Heart right ventricle (tissue), 16 donors: ENCODE data around the gene TUB. TPM values are rescaled to one million over a fixed set of nuclear protein-coding genes. Genes with fewer than 3 reads are reported as not detected.
A peak's percentile ranks its signal among the peaks of the same experiment; 100 is the strongest.

Experiments used
- ATAC-seq, 8 donors: fragments of 200-7000 bp; cut with Tn5 transposase; one replicate each; pipeline ENCODE4 v1.9.1; 2020; ENCODE audit warnings: mild to moderate bottlenecking in 8 of 8, moderate library complexity in 8 of 8, moderate number of reproducible peaks in 1 of 8
- DNase-seq, 2 donors: peaks; one replicate each; pipeline ENCODE4 v3.0.0-alpha.2; 2020
- H3K27ac ChIP-seq, 10 donors: fragments of 200-600 bp; sonication (generic) in 2 of 10; one replicate each; pipeline versions ENCODE4 v1.5.0 to v1.8.0; 2020 to 2022; ENCODE audit warnings: mild to moderate bottlenecking in 3 of 10
- H3K27me3 ChIP-seq, 7 donors: fragments of 200-600 bp; one replicate each; pipeline ENCODE4 v1.8.0; 2021 to 2022; ENCODE audit warnings: mild to moderate bottlenecking in 2 of 7
- H3K36me3 ChIP-seq, 9 donors: fragments of 200-600 bp; sonication (generic) in 1 of 9; one replicate each; pipeline versions ENCODE4 v1.5.0 to v1.8.0; 2020 to 2022; ENCODE audit warnings: mild to moderate bottlenecking in 2 of 9
- H3K4me1 ChIP-seq, 9 donors: fragments of 200-600 bp; sonication (generic) in 1 of 9; one replicate each; pipeline versions ENCODE4 v1.5.0 to v1.8.0; 2020 to 2022; ENCODE audit warnings: mild to moderate bottlenecking in 4 of 9
- H3K4me3 ChIP-seq, 10 donors: fragments of 200-600 bp; sonication (generic) in 2 of 10; one replicate each; pipeline versions ENCODE4 v1.5.0 to v1.8.0; 2020 to 2022; ENCODE audit warnings: mild to moderate bottlenecking in 7 of 10, moderate library complexity in 2 of 10
- H3K9me3 ChIP-seq, 11 donors: fragments of 200-600 bp in 10 of 11; sonication (generic) in 2 of 11; one replicate each; pipeline versions ENCODE4 v1.5.0 to v1.8.0; 2013 to 2022; ENCODE audit warnings: mild to moderate bottlenecking in 2 of 11, control low read depth in 1 of 11, moderate library complexity in 1 of 11
- WGBS, 2 donors: extraction: QIAGEN DNeasy Blood & Tissue Kit; methylation state at CpG; one replicate each; pipeline ENCODE4 v1.1.7; 2013; ENCODE audit warnings: inconsistent platforms in 1 of 2; 5-methylcytosine and 5-hydroxymethylcytosine counted together
- intact Hi-C, 10 donors: fragments of 100-400 bp; cut with DNase I; formaldehyde crosslinking; loops; one replicate each; pipeline versions ENCODE4 v1.11.1 to v1.14.2; 2022
- long read RNA-seq, 3 donors: library from polyadenylated mRNA; unstranded; transcript quantifications; one replicate each; pipeline ENCODE4 v2.0.0, GENCODE V29; 2020 to 2021
- polyA plus RNA-seq, 2 donors: library from polyadenylated mRNA; stranded (reverse); fragments of 200-250 nt; gene quantifications; one replicate each; pipeline ENCODE4 v1.2.3, GENCODE V29; 2013
- total RNA-seq, 10 donors: library from RNA; stranded (reverse); fragmentation: NEBNext Ultra II Directional in 3 of 10; extraction: Animal tissue kit (Norgen Biotek cat#: 25700) in 3 of 10; gene quantifications; one replicate each; pipeline versions ENCODE4 v1.2.1 to v1.2.4, GENCODE V29; 2021 to 2023
- TF ChIP-seq, protein P1 (sequence below), 9 donors: fragments of 200-600 bp; sonication (generic) in 2 of 9; IDR thresholded peaks; one replicate each; pipeline versions ENCODE4 v1.5.0 to v1.8.0; 2021 to 2022; ENCODE audit warnings: antibody characterized with exemption in 9 of 9, mild to moderate bottlenecking in 5 of 9, moderate library complexity in 1 of 9
- donor health status: Arrhythmogenic right ventricular cardiomyopathy.
- donor health status: ischemic (EF 13 %, LVEDD 7.1; RV severe dilation, severe dysfunction).
- donor health status: healthy with polysubstance abuse.
- donor health status: DM: no; HTN: yes; CAD: no.
- donor health status: DM: no; HTN: no; CAD: no.
- donor health status: ischemic (EF 25% LVEDD 6.9; RV normal size, moderate dysfunction).
- donor health status: ischemic (EF 25% LVEDD 5.7; RV mildly dilated, moderate dysfunction).
- donor health status: healthy.
- donor health status: DM: yes; HTN: yes; CAD: no.
- donor health status: Ischemic cardiomyopathy.
- donor health status: ischemic (EF 35%, LVEDD 5.7; RV mildly dilated, moderate dysfunction).
- donor health status: nonischemic (EF 11% LVEDD 7.7; RV severe dilation, severe dysfunction).
- donor health status: DM: yes; HTN: yes; CAD: no.
- donor health status: PGD.
- donor health status: ischemic (EF 29% LVEDD 5.4; RV normal size, mild dysfunction).
- donor health status: nonischemic (EF 23%, LVEDD 6.1; RV moderate dilation, normal function).

TUB gene, protein sequence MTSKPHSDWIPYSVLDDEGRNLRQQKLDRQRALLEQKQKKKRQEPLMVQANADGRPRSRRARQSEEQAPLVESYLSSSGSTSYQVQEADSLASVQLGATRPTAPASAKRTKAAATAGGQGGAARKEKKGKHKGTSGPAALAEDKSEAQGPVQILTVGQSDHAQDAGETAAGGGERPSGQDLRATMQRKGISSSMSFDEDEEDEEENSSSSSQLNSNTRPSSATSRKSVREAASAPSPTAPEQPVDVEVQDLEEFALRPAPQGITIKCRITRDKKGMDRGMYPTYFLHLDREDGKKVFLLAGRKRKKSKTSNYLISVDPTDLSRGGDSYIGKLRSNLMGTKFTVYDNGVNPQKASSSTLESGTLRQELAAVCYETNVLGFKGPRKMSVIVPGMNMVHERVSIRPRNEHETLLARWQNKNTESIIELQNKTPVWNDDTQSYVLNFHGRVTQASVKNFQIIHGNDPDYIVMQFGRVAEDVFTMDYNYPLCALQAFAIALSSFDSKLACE
- 10 to 100 TPM; 11.6 to 28.2 (median 20.2) TPM for total RNA-seq
- 1 to 10 TPM; 2.4 to 3.7 TPM for polyA plus RNA-seq
- long read RNA-seq, donor 1, partial matches to known transcripts, result 0 of 6 reads
- long read RNA-seq, donor 1, other reads (novel, unspliced or antisense), result 5 of 6 reads
- long read RNA-seq, donor 2, partial matches to known transcripts, result 0 of 11 reads
- long read RNA-seq, donor 2, other reads (novel, unspliced or antisense), result 10 of 11 reads
- long read RNA-seq, donor 3, partial matches to known transcripts, result 5 of 19 reads
- long read RNA-seq, donor 3, other reads (novel, unspliced or antisense), result 13 of 19 reads

DNA sequence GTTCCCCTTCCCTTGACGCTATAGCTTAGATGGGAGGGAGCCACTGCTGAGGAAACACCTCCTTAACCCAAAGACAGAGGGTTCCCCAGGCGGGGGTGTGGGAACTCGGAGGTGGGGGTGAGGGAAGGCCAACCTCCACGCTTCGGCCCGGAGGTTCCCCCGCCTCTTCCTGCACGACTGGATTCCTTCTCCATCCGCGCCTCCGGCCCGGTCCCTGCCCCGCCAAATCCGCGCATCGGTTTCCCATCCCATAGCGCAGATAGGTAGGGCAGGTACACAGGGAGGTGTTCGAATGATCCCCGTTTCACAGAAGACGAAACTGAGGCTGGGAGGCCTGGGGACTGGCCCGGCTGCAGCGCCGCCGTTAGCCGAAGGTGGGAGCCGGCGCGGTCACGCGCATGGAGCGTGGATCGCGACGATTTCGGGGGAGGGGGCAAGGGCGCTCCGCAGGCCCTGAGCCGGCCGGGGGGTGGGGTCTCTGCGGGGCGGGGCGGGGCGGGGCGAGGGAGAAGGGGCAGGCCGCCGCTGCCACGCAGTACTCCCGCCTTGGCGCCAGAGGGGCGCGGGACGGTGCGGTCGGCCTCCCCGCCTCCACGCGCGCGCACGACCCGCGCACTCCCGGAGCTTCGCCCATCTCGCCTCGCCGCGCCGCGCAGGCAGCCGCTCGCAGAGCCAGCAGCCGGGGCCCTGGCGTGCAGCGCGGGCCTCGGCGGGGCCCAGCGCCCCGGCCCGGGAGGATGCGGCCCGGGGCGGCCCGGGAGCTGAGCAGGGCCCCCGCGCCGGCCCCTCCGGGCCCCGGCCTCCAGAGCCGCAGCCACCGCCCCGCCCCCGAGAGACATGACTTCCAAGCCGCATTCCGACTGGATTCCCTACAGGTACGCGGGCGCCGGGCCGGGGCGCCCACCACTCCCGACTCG, at the start of gene TUB:
Gene TUB, plus strand, starts transcription at position 538 of the 917 bp plus-strand sequence. Its CDS starts 300 bp downstream, at position 838.
- 1 to 2% methylated on average over 54 to 104 of the region's 104 CpGs for WGBS, 2 donors
- peak within 1 kb of the TSS in 6 of 10 donors; percentile 9 to 52 (median 42) for H3K27ac ChIP-seq

DNA sequence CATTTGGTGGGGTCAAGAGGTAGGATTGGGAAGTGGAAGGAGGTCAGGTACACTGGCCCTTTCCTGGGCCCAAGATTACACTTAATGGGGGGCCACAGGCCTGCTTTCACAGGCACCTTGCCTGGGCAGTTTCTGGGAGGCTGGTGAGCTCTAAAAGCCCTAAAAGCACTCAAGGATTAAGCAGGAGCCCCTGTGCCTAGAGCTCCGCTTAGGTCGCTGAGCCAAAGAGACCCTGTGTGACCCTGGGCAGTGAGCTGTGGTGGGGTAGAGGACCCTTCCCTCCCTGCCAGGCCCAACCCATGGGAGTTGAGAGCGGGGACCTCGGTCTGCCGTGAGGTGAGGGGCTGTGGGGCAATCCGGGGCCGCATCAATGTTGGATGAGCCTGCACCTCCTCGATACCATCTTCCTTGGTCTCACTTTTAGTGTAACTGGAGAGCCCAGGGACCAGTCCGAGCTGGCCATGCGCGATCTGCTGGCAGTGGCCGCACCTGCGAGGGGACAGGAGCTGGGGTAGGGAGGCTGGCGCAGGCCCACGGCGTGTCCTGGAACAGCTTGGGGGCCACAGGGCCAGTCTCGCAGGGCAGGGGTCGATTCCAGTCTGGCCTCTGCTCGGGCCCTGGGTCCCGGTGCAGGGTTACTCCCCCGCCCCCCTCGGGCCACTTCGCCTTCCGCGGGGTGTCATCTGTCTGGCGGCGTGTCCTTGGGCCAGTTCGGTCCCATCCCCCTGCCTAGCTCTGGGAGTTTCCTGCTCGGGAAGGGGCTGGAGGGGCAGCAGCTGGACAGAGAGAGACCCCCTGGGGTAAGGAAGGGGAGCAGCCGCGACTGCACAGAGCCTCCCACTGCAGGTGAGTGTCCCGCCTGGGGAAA, 49.5 kb upstream of the TUB start:
- Histone ChIP-seq H3K9me3 (no peaks in the 10 kb centered on the region), H3K4me1 (peaks cover 7 to 47% (median 24%) of the 10 kb centered on the region in 9 donors), H3K27me3 (peaks cover 0 to 11% (median 0%) of the 10 kb centered on the region in 7 donors), H3K36me3 (no peaks in the 10 kb centered on the region), H3K27ac (no peak overlapping the region), H3K4me3 (no peak overlapping the region)
- TF ChIP-seq, protein P1, sequence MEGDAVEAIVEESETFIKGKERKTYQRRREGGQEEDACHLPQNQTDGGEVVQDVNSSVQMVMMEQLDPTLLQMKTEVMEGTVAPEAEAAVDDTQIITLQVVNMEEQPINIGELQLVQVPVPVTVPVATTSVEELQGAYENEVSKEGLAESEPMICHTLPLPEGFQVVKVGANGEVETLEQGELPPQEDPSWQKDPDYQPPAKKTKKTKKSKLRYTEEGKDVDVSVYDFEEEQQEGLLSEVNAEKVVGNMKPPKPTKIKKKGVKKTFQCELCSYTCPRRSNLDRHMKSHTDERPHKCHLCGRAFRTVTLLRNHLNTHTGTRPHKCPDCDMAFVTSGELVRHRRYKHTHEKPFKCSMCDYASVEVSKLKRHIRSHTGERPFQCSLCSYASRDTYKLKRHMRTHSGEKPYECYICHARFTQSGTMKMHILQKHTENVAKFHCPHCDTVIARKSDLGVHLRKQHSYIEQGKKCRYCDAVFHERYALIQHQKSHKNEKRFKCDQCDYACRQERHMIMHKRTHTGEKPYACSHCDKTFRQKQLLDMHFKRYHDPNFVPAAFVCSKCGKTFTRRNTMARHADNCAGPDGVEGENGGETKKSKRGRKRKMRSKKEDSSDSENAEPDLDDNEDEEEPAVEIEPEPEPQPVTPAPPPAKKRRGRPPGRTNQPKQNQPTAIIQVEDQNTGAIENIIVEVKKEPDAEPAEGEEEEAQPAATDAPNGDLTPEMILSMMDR (IDR thresholded peaks at IDR 0.05), result no peak
- intact Hi-C loops, result loop anchor here in 9 of 10 donors (2.0 to 10.0 kb wide), 10 partner anchors 36 to 66 kb away; no protein-coding TSS in a partner anchor
- DNase-seq (no peak), ATAC-seq (no peak)
- 77 to 89% methylated on average over 31 to 32 of the region's 32 CpGs for WGBS, 2 donors

More for the DNA sequence above, at the start of gene TUB:
- H3K36me3 ChIP-seq, result no peaks in the 10 kb centered on the region
- peaks cover 4 to 51% (median 44%) of the 10 kb centered on the region in 9 donors for H3K4me1 ChIP-seq
- no peaks in the 10 kb centered on the region for H3K9me3 ChIP-seq
- intact Hi-C loops, result no loop called here
- H3K4me3 ChIP-seq, result peak within 1 kb of the TSS; percentile 54 to 77 (median 62)
- DNase-seq (no peak), ATAC-seq (peak in 7 of 8 donors; percentile 29 to 63 (median 34))
- peaks cover 0 to 20% (median 0%) of the 10 kb centered on the region in 7 donors for H3K27me3 ChIP-seq
- TF ChIP-seq, protein P1 (IDR thresholded peaks at IDR 0.05), result peak in 2 of 9 donors; percentile 7 to 14

DNA sequence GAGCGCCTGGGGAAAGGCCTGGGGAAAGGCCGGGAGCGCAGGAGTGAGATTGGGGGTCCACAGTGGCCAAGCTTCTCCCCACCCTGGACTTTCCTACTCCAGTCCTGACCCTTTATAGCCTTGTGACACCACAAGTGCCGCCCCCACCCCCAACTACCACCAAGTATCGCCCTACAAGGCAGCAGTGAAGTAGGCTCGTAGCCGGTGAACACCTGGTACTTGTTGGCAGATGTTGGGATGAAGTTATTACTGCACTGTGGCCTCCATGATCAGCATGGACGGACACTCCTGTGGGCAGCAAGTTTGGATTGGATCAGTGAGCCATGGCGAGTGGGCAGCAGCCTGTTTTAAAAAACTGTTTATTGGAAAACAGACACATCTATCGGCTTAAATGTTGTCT, 48.9 kb upstream of the TUB start:
- no peak overlapping the region for H3K27ac ChIP-seq
- peaks cover 0 to 11% (median 0%) of the 10 kb centered on the region in 7 donors for H3K27me3 ChIP-seq
- no peak overlapping the region for H3K4me3 ChIP-seq
- H3K9me3 ChIP-seq, result no peaks in the 10 kb centered on the region
- intact Hi-C loops, result loop anchor here in 9 of 10 donors (2.0 to 10.0 kb wide), 10 partner anchors 35 to 65 kb away; no protein-coding TSS in a partner anchor
- H3K4me1 ChIP-seq, result peaks cover 7 to 47% (median 24%) of the 10 kb centered on the region in 9 donors
- DNase-seq (no peak), ATAC-seq (no peak)
- TF ChIP-seq, protein P1 (IDR thresholded peaks at IDR 0.05), result no peak
- WGBS, 2 donors, result 89 to 91% methylated on average over 10 of the region's 10 CpGs
- H3K36me3 ChIP-seq, result no peaks in the 10 kb centered on the region
